Ammon's horn (tissue), 1 donor: Measurements from ENCODE around the gene GAGE13.
"Not testable (repeated sequence)": the region's sequence is repeated elsewhere in the genome, so short reads cannot be mapped to it uniquely, and the experiment has no call there.

Experiments used
- DNase-seq: peaks from one replicate; pipeline ENCODE4 v3.0.0-alpha.2; 2016; ENCODE audit warnings: low spot score

GAGE13 gene

DNA sequence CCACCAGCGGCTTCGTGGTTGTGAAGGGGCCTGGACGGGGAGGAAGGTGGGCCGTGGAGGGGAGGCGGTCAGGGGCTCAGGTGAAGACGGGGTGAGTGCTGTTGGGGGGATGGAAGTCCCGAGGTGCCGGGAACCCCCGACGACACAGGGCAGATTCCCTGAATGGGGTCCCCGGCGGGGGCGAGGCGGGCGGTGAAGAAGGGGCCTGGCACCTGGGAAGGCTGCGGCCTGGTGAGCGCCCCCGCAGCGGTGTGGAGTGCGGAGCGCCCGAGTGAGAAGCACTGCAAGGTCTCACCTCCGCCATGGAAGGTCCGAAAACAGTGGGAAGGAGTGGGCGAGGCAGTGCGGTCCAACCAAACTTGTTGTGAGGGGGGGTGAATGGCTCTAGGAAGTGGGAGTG lies 459 bp downstream of the GAGE13 start:
- DNase-seq = not testable (repeated sequence)

DNA sequence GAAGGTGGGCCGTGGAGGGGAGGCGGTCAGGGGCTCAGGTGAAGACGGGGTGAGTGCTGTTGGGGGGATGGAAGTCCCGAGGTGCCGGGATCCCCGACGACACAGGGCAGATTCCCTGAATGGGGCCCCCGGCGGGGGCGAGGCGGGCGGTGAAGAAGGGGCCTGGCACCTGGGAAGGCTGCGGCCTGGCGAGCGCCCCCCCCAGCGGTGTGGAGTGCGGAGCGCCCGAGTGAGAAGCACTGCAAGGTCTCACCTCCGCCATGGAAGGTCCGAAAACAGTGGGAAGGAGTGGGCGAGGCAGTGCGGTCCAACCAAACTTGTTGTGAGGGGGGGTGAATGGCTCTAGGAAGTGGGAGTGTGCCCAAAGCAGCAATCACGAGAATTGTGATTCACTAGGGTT lies 10.1 kb downstream of the GAGE13 start:
- DNase-seq = not testable (repeated sequence)

- DNase-seq = not testable (repeated sequence)
Observed at GRCh38 chrX:49344496-49345175, 13.3 kb downstream of the GAGE13 start.

DNA sequence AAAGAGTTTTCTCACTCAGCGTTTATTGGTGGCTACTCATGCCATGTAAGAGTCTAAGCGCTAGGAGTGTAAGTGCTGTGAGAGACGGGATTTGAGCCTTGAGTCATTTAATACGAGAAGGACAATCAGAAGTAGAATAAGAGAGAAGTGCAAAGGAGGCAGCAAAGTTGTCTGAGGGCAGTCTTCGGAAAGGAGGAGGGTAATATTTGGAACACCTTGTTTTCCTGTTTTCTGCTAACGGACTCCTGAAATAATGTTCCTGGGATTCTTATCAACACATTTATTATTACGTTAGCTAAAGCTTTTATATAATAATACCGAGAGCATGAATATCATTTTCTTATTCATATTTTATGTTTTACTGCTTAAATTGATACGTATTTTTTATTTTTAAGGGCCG lies 14.0 kb downstream of the GAGE13 start:
- DNase-seq = not testable (repeated sequence)

GRCh38 chrX:49346150-49346549 lies 14.8 kb downstream of the GAGE13 start:
- DNase-seq = not testable (repeated sequence)
